PC-3 (cell line): Measurements from ENCODE around the gene DLG2. TPM values are rescaled to one million over a fixed set of nuclear protein-coding genes. Genes with fewer than 3 reads are reported as not detected.

ENCODE experiments used
- ATAC-seq: fragments of 200-7000 bp; cut with Tn5 transposase; 2 replicates; pipeline ENCODE4 v1.9.1; 2020; ENCODE audit warnings: mild to moderate bottlenecking, moderate library complexity
- BruUV-seq: library from RNA; stranded (reverse); fragments of 400-500 nt; replicated peaks from 2 replicates; lab custom pipeline; 2021; lab: Mats Ljungman, UMichigan
- CTCF ChIA-PET: fragments of 300-600 bp; sonication (Branson Sonifier 250); formaldehyde crosslinking; loops from one replicate; lab custom pipeline; 2022; ENCODE audit warnings: antibody characterized with exemption; lab: Charles Lee
- POLR2A ChIA-PET: fragments of 300-600 bp; sonication (Branson Sonifier 250); formaldehyde crosslinking; loops from one replicate; lab custom pipeline; 2022; ENCODE audit warnings: antibody characterized with exemption; ENCODE audit not compliant: unreplicated experiment; lab: Charles Lee
- DNase-seq: peaks from one replicate; pipeline ENCODE4 v3.0.0-alpha.2; 2015
- H2AFZ ChIP-seq: fragments of 300-600 bp; sonication (generic); 2 replicates; pipeline ENCODE4 v1.6.0; 2016; ENCODE audit warnings: antibody characterized with exemption, low read length
- H3F3A ChIP-seq: fragments of 300-600 bp; sonication (generic); one replicate; pipeline ENCODE4 v1.6.0; 2017; ENCODE audit warnings: antibody characterized with exemption, low read length, control low read depth, mild to moderate bottlenecking; ENCODE audit not compliant: unreplicated experiment
- H3K27ac ChIP-seq: fragments of 300-600 bp; sonication (generic); 2 replicates; pipeline ENCODE4 v1.5.1; 2016; ENCODE audit warnings: mild to moderate bottlenecking, low read length
- H3K27me3 ChIP-seq: fragments of 300-600 bp; sonication (generic); 2 replicates; pipeline ENCODE4 v1.6.1; 2016; ENCODE audit warnings: low read length, mixed read lengths
- H3K36me3 ChIP-seq: fragments of 300-600 bp; sonication (generic); 2 replicates; pipeline ENCODE4 v1.6.1; 2016; ENCODE audit warnings: low read depth, mixed run types, low read length, mixed read lengths
- H3K4me1 ChIP-seq: fragments of 300-600 bp; sonication (generic); 2 replicates; pipeline ENCODE4 v1.5.1; 2016; ENCODE audit warnings: low read length; ENCODE audit not compliant: insufficient read depth
- H3K4me2 ChIP-seq: fragments of 300-600 bp; sonication (generic); 2 replicates; pipeline ENCODE4 v1.6.0; 2016; ENCODE audit warnings: low read length
- H3K4me3 ChIP-seq: fragments of 300-600 bp; sonication (generic); 2 replicates; pipeline ENCODE4 v1.5.1; 2016; ENCODE audit warnings: mild to moderate bottlenecking, low read length, mixed read lengths
- H3K79me2 ChIP-seq: fragments of 300-600 bp; sonication (generic); 2 replicates; pipeline ENCODE4 v1.6.1; 2017; ENCODE audit warnings: low read length, mixed read lengths
- H3K9ac ChIP-seq: fragments of 300-600 bp; sonication (generic); 2 replicates; pipeline ENCODE4 v1.6.0; 2016; ENCODE audit warnings: mild to moderate bottlenecking, low read length
- H3K9me2 ChIP-seq: fragments of 300-600 bp; sonication (generic); replicated peaks from 2 replicates; pipeline ENCODE4 v1.6.1; 2016; ENCODE audit warnings: mixed run types, low read length, mixed read lengths
- H3K9me3 ChIP-seq: fragments of 300-600 bp; sonication (generic); 2 replicates; pipeline ENCODE4 v1.6.1; 2016; ENCODE audit warnings: low read length, mixed read lengths
- H4K20me1 ChIP-seq: fragments of 300-600 bp; sonication (generic); 2 replicates; pipeline ENCODE4 v1.6.1; 2016; ENCODE audit warnings: low read length, mixed read lengths
- EZH2 ChIP-seq: fragments of 300-600 bp; sonication (generic); IDR thresholded peaks from one replicate; pipeline ENCODE4 v1.6.1; 2017; ENCODE audit warnings: antibody characterized with exemption, mild to moderate bottlenecking, low read length; ENCODE audit not compliant: unreplicated experiment
- EZH2phosphoT487 ChIP-seq: fragments of 300-600 bp; sonication (generic); IDR thresholded peaks from 2 replicates; pipeline ENCODE4 v1.6.1; 2018; ENCODE audit warnings: mild to moderate bottlenecking, antibody characterized with exemption, low read length, borderline replicate concordance
- intact Hi-C: fragments of 100-400 bp; cut with micrococcal nuclease; formaldehyde crosslinking; loops from 2 replicates; pipeline ENCODE4 v1.9.0; 2023
- total RNA-seq: library from RNA; depleted of rRNA; stranded (reverse); fragments of >200 nt; gene quantifications from 2 replicates; pipeline ENCODE4 v1.2.3, GENCODE V29; 2014
- TF ChIP-seq, protein P1 (sequence below): fragments of 300-600 bp; sonication (generic); conservative IDR thresholded peaks from 2 replicates; pipeline ENCODE4 v1.5.1; 2017; ENCODE audit warnings: antibody characterized with exemption, low read depth, mild to moderate bottlenecking, low read length

DLG2 gene
- total RNA-seq, 1 experiment from 2014 or later, result 0.58 TPM

DNA sequence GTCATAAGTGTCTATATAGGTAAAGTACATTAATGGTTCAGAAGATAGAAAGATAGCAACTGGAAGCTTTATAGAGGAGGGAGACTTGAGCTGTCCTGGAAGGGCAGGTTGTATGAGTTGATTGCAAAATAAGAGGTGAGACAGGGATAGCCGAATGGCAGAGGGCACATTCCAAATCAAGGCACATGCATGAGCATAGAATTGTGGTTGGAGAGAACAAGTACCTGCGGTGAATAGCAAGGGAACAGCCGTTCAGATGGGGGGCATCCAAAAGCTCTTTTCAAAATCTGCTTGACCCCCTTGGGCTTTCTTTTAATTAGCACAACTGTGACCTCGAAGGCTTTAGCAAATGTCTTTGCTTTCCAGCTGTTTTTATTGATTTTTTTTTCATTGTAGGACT, 1868.0 kb downstream of the DLG2 start:
- no peak overlapping the region for H2AFZ ChIP-seq
- no peaks in the 10 kb centered on the region for H3K9me3 ChIP-seq
- no peak overlapping the region for H3K4me2 ChIP-seq
- DNase-seq (no peak), ATAC-seq (no peak)
- no peaks in the 10 kb centered on the region for H3K4me1 ChIP-seq
- ChIA-PET POLR2A (no interaction called here), CTCF (no interaction called here)
- no peak overlapping the region for H3K4me3 ChIP-seq
- no peak overlapping the region for H3K9ac ChIP-seq
- H3K79me2 ChIP-seq, result no peaks in the 10 kb centered on the region
- no peaks in the 10 kb centered on the region for H3F3A ChIP-seq
- no peak overlapping the region for H3K27ac ChIP-seq
- intact Hi-C loops, result no loop called here
- no peaks in the 10 kb centered on the region for H4K20me1 ChIP-seq
- no TSS peak for BruUV-seq
- no peaks in the 10 kb centered on the region; the same call in 1 of the 2 replicates for H3K27me3 ChIP-seq
- H3K9me2 ChIP-seq, result no peaks in the 10 kb centered on the region
- H3K36me3 ChIP-seq, result no peaks in the 10 kb centered on the region
- TF ChIP-seq, protein P1, sequence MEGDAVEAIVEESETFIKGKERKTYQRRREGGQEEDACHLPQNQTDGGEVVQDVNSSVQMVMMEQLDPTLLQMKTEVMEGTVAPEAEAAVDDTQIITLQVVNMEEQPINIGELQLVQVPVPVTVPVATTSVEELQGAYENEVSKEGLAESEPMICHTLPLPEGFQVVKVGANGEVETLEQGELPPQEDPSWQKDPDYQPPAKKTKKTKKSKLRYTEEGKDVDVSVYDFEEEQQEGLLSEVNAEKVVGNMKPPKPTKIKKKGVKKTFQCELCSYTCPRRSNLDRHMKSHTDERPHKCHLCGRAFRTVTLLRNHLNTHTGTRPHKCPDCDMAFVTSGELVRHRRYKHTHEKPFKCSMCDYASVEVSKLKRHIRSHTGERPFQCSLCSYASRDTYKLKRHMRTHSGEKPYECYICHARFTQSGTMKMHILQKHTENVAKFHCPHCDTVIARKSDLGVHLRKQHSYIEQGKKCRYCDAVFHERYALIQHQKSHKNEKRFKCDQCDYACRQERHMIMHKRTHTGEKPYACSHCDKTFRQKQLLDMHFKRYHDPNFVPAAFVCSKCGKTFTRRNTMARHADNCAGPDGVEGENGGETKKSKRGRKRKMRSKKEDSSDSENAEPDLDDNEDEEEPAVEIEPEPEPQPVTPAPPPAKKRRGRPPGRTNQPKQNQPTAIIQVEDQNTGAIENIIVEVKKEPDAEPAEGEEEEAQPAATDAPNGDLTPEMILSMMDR, result no peak
- TF ChIP-seq EZH2phosphoT487, result no peak
- TF ChIP-seq EZH2, result no peak

DNA sequence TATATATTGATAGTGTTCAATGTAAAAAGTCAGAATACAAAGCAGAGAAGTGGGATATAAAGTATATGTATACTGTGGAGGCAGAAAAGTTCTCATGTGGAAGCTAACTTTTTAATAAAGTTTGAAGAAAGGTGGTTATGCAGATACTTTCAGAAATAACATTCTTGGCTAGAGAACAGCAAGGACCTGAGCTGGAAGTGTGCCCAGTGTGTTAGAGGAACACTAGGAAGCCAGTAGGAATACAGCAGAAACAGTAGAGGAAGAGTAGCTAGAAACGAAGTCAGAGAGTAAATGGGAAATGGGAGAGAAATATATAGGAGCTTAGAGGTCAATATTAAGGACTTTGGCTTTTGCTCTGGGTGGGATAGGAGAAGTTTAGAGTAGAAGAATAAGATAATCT, 1876.1 kb downstream of the DLG2 start:
- Histone ChIP-seq H3K4me1 (no peaks in the 10 kb centered on the region), H3K36me3 (no peaks in the 10 kb centered on the region), H4K20me1 (no peaks in the 10 kb centered on the region), H3K9me2 (no peaks in the 10 kb centered on the region), H3K4me2 (no peak overlapping the region), H3K27ac (no peak overlapping the region), H3K9ac (no peak overlapping the region), H3K9me3 (no peaks in the 10 kb centered on the region), H3K79me2 (no peaks in the 10 kb centered on the region), H3K27me3 (no peaks in the 10 kb centered on the region), H3F3A (no peaks in the 10 kb centered on the region), H3K4me3 (no peak overlapping the region), H2AFZ (no peak overlapping the region)
- ATAC-seq, result no peak
- POLR2A ChIA-PET, result no interaction called here
- CTCF ChIA-PET, result no interaction called here
- TF ChIP-seq EZH2phosphoT487 (no peak), EZH2 (no peak)
- TF ChIP-seq, protein P1, result no peak
- intact Hi-C loops, result no loop called here
- BruUV-seq, result no TSS peak
- DNase-seq, result no peak

DNA sequence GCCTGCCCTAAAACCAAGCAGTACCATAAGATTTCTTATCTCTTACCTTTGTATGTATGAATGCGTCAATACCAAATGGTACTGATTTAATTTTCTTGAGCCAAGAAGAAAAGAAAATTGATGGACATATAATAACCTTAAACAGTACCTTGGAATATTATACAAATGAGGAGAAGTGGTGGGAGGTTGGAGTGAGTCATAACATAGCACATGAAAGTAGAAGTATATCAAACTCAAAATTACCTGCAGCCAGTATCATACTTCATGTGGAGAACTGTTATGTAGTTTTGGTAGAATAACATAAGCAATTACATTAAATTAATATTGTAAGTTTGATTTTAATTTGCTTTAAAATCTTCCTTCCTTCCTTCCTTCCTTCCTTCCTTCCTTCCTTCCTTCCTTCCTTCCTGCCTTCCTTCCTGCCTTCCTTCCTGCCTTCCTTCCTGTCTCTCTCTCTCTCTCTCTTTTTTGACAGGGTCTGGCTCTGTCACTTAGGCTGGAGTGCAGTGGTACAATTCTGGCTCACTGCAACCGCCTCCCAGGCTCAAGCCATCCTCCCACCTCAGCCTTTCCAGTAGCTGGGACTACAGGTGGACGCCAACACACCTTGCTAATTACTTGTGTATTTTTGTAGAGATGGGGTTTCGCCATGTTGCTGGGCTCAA, 1880.1 kb downstream of the DLG2 start:
- Histone ChIP-seq H3K9me3 (no peaks in the 10 kb centered on the region), H4K20me1 (no peaks in the 10 kb centered on the region), H3K9me2 (no peaks in the 10 kb centered on the region), H3K4me2 (no peak overlapping the region), H3K36me3 (no peaks in the 10 kb centered on the region), H3K9ac (no peak overlapping the region), H3F3A (no peaks in the 10 kb centered on the region), H3K79me2 (no peaks in the 10 kb centered on the region), H3K4me3 (no peak overlapping the region), H3K27me3 (no peaks in the 10 kb centered on the region), H3K4me1 (no peaks in the 10 kb centered on the region), H3K27ac (no peak overlapping the region), H2AFZ (no peak overlapping the region)
- no peak for DNase-seq
- ATAC-seq, result no peak
- TF ChIP-seq EZH2 (no peak), EZH2phosphoT487 (no peak)
- TF ChIP-seq, protein P1, result no peak
- intact Hi-C loops, result no loop called here
- ChIA-PET CTCF (no interaction called here), POLR2A (no interaction called here)
- BruUV-seq, result no TSS peak
